ENCODE data around the gene GEMIN7. TPM values are rescaled to one million over a fixed set of nuclear protein-coding genes. Genes with fewer than 3 reads are reported as not detected.

The GEMIN7 gene
- total and polyA plus RNA-seq, 2 of the 13 experiments (the other 11 are each of a cell fraction or from before 2014, with no cell fraction given) = 24.1 to 30.6 TPM

DNA sequence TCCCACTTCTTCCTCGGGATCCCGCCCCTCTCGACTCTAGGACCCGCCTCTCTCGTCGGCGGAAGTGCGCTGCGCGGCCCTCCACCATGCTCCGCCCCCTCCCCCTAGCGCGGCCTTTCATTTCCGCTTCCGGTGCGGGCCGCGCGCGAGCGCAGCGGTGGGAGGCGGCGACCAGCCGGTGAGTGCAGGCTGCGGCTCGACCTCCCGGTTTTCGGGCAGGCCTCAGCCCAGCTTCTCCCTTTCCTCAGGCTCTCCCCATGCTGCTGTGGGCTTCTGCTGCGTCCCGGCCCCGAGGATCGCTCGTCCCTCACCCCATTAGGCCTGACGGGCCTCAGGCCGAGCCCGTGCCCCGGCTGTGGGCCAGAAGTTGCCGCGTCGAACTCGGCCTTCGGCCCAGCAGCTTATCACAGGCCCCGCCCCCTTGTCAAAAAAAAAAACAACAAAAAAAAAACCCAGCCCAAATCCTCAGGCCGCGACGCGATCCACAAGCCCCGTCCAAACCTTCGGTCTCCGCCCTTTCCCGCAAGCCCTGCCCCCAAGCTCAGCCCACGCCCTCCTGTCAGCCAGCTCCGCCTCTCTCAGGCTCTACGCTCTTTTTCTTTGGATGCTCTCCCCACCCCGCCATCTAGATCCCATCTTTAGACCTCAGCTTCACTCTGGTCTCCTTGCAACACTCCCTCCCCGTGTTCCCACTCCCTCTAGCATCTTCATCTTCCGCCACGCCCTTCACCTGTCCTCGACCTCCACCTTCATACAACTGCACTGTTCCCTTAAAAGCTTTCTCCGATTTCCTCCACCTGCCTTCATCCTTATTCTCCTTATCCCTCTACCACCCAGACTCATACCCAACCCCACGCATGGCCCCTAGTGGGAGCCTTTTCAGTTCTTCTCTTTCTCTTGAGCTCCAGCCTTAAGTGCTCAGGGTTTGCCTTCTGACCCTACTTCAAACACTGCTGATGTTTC, 39.8 kb upstream of the GEMIN7 start, which contains the start of gene CLASRP (continued):
- TF ChIP-seq, protein P1, sequence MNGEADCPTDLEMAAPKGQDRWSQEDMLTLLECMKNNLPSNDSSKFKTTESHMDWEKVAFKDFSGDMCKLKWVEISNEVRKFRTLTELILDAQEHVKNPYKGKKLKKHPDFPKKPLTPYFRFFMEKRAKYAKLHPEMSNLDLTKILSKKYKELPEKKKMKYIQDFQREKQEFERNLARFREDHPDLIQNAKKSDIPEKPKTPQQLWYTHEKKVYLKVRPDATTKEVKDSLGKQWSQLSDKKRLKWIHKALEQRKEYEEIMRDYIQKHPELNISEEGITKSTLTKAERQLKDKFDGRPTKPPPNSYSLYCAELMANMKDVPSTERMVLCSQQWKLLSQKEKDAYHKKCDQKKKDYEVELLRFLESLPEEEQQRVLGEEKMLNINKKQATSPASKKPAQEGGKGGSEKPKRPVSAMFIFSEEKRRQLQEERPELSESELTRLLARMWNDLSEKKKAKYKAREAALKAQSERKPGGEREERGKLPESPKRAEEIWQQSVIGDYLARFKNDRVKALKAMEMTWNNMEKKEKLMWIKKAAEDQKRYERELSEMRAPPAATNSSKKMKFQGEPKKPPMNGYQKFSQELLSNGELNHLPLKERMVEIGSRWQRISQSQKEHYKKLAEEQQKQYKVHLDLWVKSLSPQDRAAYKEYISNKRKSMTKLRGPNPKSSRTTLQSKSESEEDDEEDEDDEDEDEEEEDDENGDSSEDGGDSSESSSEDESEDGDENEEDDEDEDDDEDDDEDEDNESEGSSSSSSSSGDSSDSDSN (CRISPR knock-in tag; IDR thresholded peaks at IDR 0.05) = peak; percentile 76
- TF ChIP-seq ZNF569 (CRISPR knock-in tag; IDR thresholded peaks at IDR 0.05; ENCODE audit: borderline replicate concordance) (no peak), NCOA5 (CRISPR knock-in tag; IDR thresholded peaks at IDR 0.05) (no peak), U2AF2 (IDR thresholded peaks at IDR 0.05; ENCODE audit: low read depth, low read length) (no peak), RFX3 (CRISPR knock-in tag; IDR thresholded peaks at IDR 0.05) (no peak), MBD4 (IDR thresholded peaks at IDR 0.05; ENCODE audit: borderline replicate concordance, low read length) (no peak), RFX1 (IDR thresholded peaks at IDR 0.05) (no peak), AGO2 (optimal IDR thresholded peaks at IDR 0.05; ENCODE audit: low read depth, low read length) (peak; percentile 94), ZBTB7B (CRISPR knock-in tag; IDR thresholded peaks at IDR 0.05) (no peak), ZNF207 (IDR thresholded peaks at IDR 0.05; ENCODE audit: borderline replicate concordance) (no peak), ZNF501 (CRISPR knock-in tag; IDR thresholded peaks at IDR 0.05) (peak; percentile 85), HNRNPUL1 (IDR thresholded peaks at IDR 0.05; ENCODE audit: low read depth, low read length) (no peak), GLI4 (CRISPR knock-in tag; IDR thresholded peaks at IDR 0.05; ENCODE audit: borderline replicate concordance) (no peak; the same call in 1 of the 2 replicates), SOX5 (CRISPR knock-in tag; IDR thresholded peaks at IDR 0.05; ENCODE audit: borderline replicate concordance) (no peak), MTA1 (CRISPR knock-in tag; IDR thresholded peaks at IDR 0.05; ENCODE audit: borderline replicate concordance) (no peak), MYC (CRISPR knock-in tag; IDR thresholded peaks at IDR 0.05; ENCODE audit: borderline replicate concordance) (peak; percentile 89)
- TF ChIP-seq, protein P2, sequence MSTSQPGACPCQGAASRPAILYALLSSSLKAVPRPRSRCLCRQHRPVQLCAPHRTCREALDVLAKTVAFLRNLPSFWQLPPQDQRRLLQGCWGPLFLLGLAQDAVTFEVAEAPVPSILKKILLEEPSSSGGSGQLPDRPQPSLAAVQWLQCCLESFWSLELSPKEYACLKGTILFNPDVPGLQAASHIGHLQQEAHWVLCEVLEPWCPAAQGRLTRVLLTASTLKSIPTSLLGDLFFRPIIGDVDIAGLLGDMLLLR (CRISPR knock-in tag; IDR thresholded peaks at IDR 0.05) = peak; percentile 77; the same call in 1 of the 2 replicates
- TF ChIP-seq, protein P3, sequence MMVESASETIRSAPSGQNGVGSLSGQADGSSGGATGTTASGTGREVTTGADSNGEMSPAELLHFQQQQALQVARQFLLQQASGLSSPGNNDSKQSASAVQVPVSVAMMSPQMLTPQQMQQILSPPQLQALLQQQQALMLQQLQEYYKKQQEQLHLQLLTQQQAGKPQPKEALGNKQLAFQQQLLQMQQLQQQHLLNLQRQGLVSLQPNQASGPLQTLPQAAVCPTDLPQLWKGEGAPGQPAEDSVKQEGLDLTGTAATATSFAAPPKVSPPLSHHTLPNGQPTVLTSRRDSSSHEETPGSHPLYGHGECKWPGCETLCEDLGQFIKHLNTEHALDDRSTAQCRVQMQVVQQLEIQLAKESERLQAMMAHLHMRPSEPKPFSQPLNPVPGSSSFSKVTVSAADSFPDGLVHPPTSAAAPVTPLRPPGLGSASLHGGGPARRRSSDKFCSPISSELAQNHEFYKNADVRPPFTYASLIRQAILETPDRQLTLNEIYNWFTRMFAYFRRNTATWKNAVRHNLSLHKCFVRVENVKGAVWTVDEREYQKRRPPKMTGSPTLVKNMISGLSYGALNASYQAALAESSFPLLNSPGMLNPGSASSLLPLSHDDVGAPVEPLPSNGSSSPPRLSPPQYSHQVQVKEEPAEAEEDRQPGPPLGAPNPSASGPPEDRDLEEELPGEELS (CRISPR knock-in tag; IDR thresholded peaks at IDR 0.05) = no peak; the same call in 1 of the 2 replicates
- TF ChIP-seq, protein P4, sequence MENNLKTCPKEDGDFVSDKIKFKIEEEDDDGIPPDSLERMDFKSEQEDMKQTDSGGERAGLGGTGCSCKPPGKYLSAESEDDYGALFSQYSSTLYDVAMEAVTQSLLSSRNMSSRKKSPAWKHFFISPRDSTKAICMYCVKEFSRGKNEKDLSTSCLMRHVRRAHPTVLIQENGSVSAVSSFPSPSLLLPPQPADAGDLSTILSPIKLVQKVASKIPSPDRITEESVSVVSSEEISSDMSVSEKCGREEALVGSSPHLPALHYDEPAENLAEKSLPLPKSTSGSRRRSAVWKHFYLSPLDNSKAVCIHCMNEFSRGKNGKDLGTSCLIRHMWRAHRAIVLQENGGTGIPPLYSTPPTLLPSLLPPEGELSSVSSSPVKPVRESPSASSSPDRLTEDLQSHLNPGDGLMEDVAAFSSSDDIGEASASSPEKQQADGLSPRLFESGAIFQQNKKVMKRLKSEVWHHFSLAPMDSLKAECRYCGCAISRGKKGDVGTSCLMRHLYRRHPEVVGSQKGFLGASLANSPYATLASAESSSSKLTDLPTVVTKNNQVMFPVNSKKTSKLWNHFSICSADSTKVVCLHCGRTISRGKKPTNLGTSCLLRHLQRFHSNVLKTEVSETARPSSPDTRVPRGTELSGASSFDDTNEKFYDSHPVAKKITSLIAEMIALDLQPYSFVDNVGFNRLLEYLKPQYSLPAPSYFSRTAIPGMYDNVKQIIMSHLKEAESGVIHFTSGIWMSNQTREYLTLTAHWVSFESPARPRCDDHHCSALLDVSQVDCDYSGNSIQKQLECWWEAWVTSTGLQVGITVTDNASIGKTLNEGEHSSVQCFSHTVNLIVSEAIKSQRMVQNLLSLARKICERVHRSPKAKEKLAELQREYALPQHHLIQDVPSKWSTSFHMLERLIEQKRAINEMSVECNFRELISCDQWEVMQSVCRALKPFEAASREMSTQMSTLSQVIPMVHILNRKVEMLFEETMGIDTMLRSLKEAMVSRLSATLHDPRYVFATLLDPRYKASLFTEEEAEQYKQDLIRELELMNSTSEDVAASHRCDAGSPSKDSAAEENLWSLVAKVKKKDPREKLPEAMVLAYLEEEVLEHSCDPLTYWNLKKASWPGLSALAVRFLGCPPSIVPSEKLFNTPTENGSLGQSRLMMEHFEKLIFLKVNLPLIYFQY (CRISPR knock-in tag; IDR thresholded peaks at IDR 0.05; ENCODE audit: borderline replicate concordance) = peak; percentile 57; the same call in 1 of the 2 replicates
